Mesothelial cell of epicardium (in vitro differentiated cells): ENCODE results near the gene CSNK1D. TPM values are rescaled to one million over a fixed set of nuclear protein-coding genes. Genes with fewer than 3 reads are reported as not detected.

Experiments used
- DNase-seq, 2 experiments: peaks; one replicate each; pipeline ENCODE4 v3.0.0; 2021; ENCODE audit warnings: low spot score in 2 of 2; ENCODE audit not compliant: unreplicated experiment in 2 of 2
- H3K27ac Mint-ChIP-seq: 2 replicates; pipeline ENCODE4 v1.8.0; 2021; ENCODE audit warnings: mixed read lengths
- H3K27me3 Mint-ChIP-seq: 2 replicates; pipeline ENCODE4 v1.8.0; 2021; ENCODE audit warnings: low read depth, mixed read lengths
- H3K36me3 Mint-ChIP-seq: 2 replicates; pipeline ENCODE4 v1.8.0; 2021; ENCODE audit warnings: mixed read lengths
- H3K4me1 Mint-ChIP-seq: 2 replicates; pipeline ENCODE4 v1.8.0; 2021; ENCODE audit warnings: mixed read lengths
- H3K4me3 Mint-ChIP-seq: 2 replicates; pipeline ENCODE4 v1.8.0; 2021; ENCODE audit warnings: mild to moderate bottlenecking, moderate library complexity, mixed read lengths
- H3K9me3 Mint-ChIP-seq: 2 replicates; pipeline ENCODE4 v1.8.0; 2021; ENCODE audit warnings: mixed read lengths
- CTCF ChIP-seq: fragments of 200-600 bp; sonication (generic); IDR thresholded peaks from one replicate; pipeline ENCODE4 v1.5.0; 2021; ENCODE audit warnings: antibody characterized with exemption; ENCODE audit not compliant: unreplicated experiment
- total RNA-seq: library from RNA; stranded (reverse); gene quantifications from 3 replicates; pipeline ENCODE4 v1.2.1, GENCODE V29; 2021

Gene CSNK1D
- total RNA-seq, 1 donor from 2014 or later, result 204 TPM

GRCh38 chr17:82316651-82317393 lies 43.3 kb upstream of the CSNK1D start:
- Mint-ChIP-seq H3K36me3 (no peaks in the 10 kb centered on the region), H3K4me1 (peaks cover 11% of the 10 kb centered on the region), H3K27me3 (peaks cover 11% of the 10 kb centered on the region), H3K9me3 (no peaks in the 10 kb centered on the region), H3K4me3 (no peak overlapping the region), H3K27ac (no peak overlapping the region)
- DNase-seq, result no peak
- no peak for TF ChIP-seq CTCF

GRCh38 chr17:82315703-82316358 lies 42.3 kb upstream of the CSNK1D start:
- H3K4me1 Mint-ChIP-seq, result peaks cover 8% of the 10 kb centered on the region
- no peak for DNase-seq
- H3K4me3 Mint-ChIP-seq, result no peak overlapping the region
- peaks cover 10% of the 10 kb centered on the region for H3K27me3 Mint-ChIP-seq
- H3K27ac Mint-ChIP-seq, result no peak overlapping the region
- H3K36me3 Mint-ChIP-seq, result no peaks in the 10 kb centered on the region
- H3K9me3 Mint-ChIP-seq, result no peaks in the 10 kb centered on the region
- TF ChIP-seq CTCF, result no peak

- no peak for TF ChIP-seq CTCF
- Mint-ChIP-seq H3K4me3 (no peak overlapping the region), H3K36me3 (no peaks in the 10 kb centered on the region), H3K27me3 (peaks cover 16% of the 10 kb centered on the region), H3K9me3 (no peaks in the 10 kb centered on the region), H3K27ac (no peak overlapping the region), H3K4me1 (peaks cover 6% of the 10 kb centered on the region)
- no peak for DNase-seq
Observed at GRCh38 chr17:82314727-82315605, 41.5 kb upstream of the CSNK1D start.

GRCh38 chr17:82314012-82314726 lies 40.7 kb upstream of the CSNK1D start:
- no peak for TF ChIP-seq CTCF
- Mint-ChIP-seq H3K4me1 (peaks cover 6% of the 10 kb centered on the region), H3K36me3 (no peaks in the 10 kb centered on the region), H3K27me3 (peaks cover 19% of the 10 kb centered on the region), H3K4me3 (no peak overlapping the region), H3K9me3 (no peaks in the 10 kb centered on the region), H3K27ac (no peak overlapping the region)
- no peak for DNase-seq
